Fibroblast of lung (primary cell): ENCODE measurements around the gene REC8.

Experiments
- EZH2 ChIP-seq: IDR thresholded peaks from 2 replicates; pipeline ENCODE4 v1.5.1; 2012; ENCODE audit warnings: low read length, control low read depth, mild to moderate bottlenecking; ENCODE audit errors: missing control alignments
- TF ChIP-seq, protein P1 (sequence below), 2 donors: IDR thresholded peaks in 1 of 2; conservative IDR thresholded peaks in 1 of 2; 1 replicate in 1 of 2; 2 replicates in 1 of 2; pipeline ENCODE4 v1.5.1; 2011 to 2012; ENCODE audit warnings: low read length in 2 of 2, control low read depth in 1 of 2, inconsistent platforms in 1 of 2, low read depth in 1 of 2, mild to moderate bottlenecking in 1 of 2

DNA sequence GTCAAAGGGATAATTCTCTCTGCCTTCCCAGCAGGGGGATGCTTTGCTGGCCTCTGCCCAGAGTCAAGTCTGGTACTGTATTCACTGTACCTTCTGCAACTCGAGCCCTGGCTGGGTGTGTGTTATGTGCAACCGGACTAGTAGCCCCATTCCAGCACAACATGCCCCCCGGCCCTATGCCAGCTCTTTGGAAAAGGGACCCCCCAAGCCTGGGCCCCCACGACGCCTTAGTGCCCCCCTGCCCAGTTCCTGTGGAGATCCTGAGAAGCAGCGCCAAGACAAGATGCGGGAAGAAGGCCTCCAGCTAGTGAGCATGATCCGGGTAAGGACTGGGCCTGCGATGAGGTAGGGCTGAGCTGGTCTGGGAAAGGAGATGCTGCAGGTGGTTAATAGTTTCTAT is 21.3 kb upstream of the REC8 start:
- TF ChIP-seq, protein P1, sequence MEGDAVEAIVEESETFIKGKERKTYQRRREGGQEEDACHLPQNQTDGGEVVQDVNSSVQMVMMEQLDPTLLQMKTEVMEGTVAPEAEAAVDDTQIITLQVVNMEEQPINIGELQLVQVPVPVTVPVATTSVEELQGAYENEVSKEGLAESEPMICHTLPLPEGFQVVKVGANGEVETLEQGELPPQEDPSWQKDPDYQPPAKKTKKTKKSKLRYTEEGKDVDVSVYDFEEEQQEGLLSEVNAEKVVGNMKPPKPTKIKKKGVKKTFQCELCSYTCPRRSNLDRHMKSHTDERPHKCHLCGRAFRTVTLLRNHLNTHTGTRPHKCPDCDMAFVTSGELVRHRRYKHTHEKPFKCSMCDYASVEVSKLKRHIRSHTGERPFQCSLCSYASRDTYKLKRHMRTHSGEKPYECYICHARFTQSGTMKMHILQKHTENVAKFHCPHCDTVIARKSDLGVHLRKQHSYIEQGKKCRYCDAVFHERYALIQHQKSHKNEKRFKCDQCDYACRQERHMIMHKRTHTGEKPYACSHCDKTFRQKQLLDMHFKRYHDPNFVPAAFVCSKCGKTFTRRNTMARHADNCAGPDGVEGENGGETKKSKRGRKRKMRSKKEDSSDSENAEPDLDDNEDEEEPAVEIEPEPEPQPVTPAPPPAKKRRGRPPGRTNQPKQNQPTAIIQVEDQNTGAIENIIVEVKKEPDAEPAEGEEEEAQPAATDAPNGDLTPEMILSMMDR (conservative IDR thresholded peaks at IDR 0.05 in 1 of 2, IDR thresholded peaks at IDR 0.05 in 1 of 2; ENCODE audit: low read depth in 1 of 2, low read length in 2 of 2): no peak
- no peak for TF ChIP-seq EZH2
